PC-9 (cell line): ENCODE results near the gene AP3S1. TPM values are rescaled to one million over a fixed set of nuclear protein-coding genes. Genes with fewer than 3 reads are reported as not detected.

Experiments
- BruUV-seq: library from RNA; stranded (reverse); fragments of 400-500 nt; replicated peaks from 2 replicates; lab custom pipeline; 2021; lab: Mats Ljungman, UMichigan
- CTCF ChIA-PET: fragments of 300-600 bp; sonication (Branson Sonifier 250); formaldehyde crosslinking; loops from one replicate; lab custom pipeline; 2022; ENCODE audit warnings: antibody characterized with exemption; lab: Charles Lee
- POLR2A ChIA-PET: fragments of 300-600 bp; sonication (Branson Sonifier 250); formaldehyde crosslinking; loops from one replicate; lab custom pipeline; 2022; ENCODE audit warnings: antibody characterized with exemption; ENCODE audit not compliant: unreplicated experiment; lab: Charles Lee
- DNase-seq, 2 experiments: peaks; one replicate each; pipeline versions ENCODE4 v3.0.0 to v3.0.0-alpha.2; 2015 to 2022; ENCODE audit warnings: mixed read lengths in 1 of 2
- H2AFZ ChIP-seq: fragments of 200-600 bp; sonication (generic); 2 replicates; pipeline ENCODE4 v1.8.1; 2017; ENCODE audit warnings: antibody characterized with exemption
- H3F3A ChIP-seq: fragments of 200-600 bp; sonication (generic); 2 replicates; pipeline ENCODE4 v1.8.1; 2017; ENCODE audit warnings: antibody characterized with exemption, mild to moderate bottlenecking, low read depth; ENCODE audit not compliant: insufficient read depth
- H3K27ac ChIP-seq: fragments of 200-600 bp; sonication (generic); 2 replicates; pipeline ENCODE4 v1.6.1; 2016; ENCODE audit warnings: mixed run types
- H3K27me3 ChIP-seq: fragments of 200-600 bp; sonication (generic); 2 replicates; pipeline ENCODE4 v1.6.1; 2016; ENCODE audit warnings: low read depth, mixed run types; ENCODE audit not compliant: insufficient read depth
- H3K36me3 ChIP-seq: fragments of 200-600 bp; sonication (generic); 2 replicates; pipeline ENCODE4 v1.6.1; 2016; ENCODE audit warnings: low read depth, mixed run types
- H3K4me1 ChIP-seq: fragments of 200-600 bp; sonication (generic); replicated peaks from 2 replicates; pipeline ENCODE4 v1.6.1; 2016; ENCODE audit warnings: mixed run types; ENCODE audit not compliant: insufficient read depth
- H3K4me2 ChIP-seq: fragments of 200-600 bp; sonication (generic); 2 replicates; pipeline ENCODE4 v1.6.1; 2017; ENCODE audit warnings: mixed run types
- H3K4me3 ChIP-seq: fragments of 200-600 bp; sonication (generic); 2 replicates; pipeline ENCODE4 v1.6.1; 2016; ENCODE audit warnings: mixed run types
- H3K79me2 ChIP-seq: fragments of 200-600 bp; sonication (generic); 2 replicates; pipeline ENCODE4 v1.6.1; 2017; ENCODE audit warnings: low read depth, mixed run types
- H3K9me2 ChIP-seq: fragments of 200-600 bp; sonication (generic); 2 replicates; pipeline ENCODE4 v1.8.1; 2017; ENCODE audit warnings: mild to moderate bottlenecking; ENCODE audit not compliant: insufficient read depth
- H3K9me3 ChIP-seq: fragments of 200-600 bp; sonication (generic); 2 replicates; pipeline ENCODE4 v1.8.1; 2016; ENCODE audit warnings: low read depth; ENCODE audit not compliant: insufficient read depth
- H4K20me1 ChIP-seq: fragments of 200-600 bp; sonication (generic); 2 replicates; pipeline ENCODE4 v1.8.1; 2017; ENCODE audit not compliant: insufficient read depth
- EZH2 ChIP-seq: fragments of 200-600 bp; sonication (generic); IDR thresholded peaks from 2 replicates; pipeline ENCODE4 v1.8.0; 2017; ENCODE audit warnings: antibody characterized with exemption, low read depth
- intact Hi-C: fragments of 100-400 bp; cut with micrococcal nuclease; formaldehyde crosslinking; loops from one replicate; pipeline ENCODE4 v1.10.0; 2022; ENCODE audit not compliant: unreplicated experiment
- total RNA-seq: library from RNA; stranded (reverse); gene quantifications from 2 replicates; pipeline ENCODE4 v1.2.3, GENCODE V29; 2021
- TF ChIP-seq, protein P1 (sequence below): fragments of 200-600 bp; sonication (generic); conservative IDR thresholded peaks from 2 replicates; pipeline ENCODE4 v1.6.1; 2017; ENCODE audit warnings: mixed run types, antibody characterized with exemption, mild to moderate bottlenecking, moderate library complexity

Gene AP3S1
- total RNA-seq, 1 experiment from 2014 or later = 49.1 TPM

- intact Hi-C loops = no loop called here
- TF ChIP-seq, protein P1, sequence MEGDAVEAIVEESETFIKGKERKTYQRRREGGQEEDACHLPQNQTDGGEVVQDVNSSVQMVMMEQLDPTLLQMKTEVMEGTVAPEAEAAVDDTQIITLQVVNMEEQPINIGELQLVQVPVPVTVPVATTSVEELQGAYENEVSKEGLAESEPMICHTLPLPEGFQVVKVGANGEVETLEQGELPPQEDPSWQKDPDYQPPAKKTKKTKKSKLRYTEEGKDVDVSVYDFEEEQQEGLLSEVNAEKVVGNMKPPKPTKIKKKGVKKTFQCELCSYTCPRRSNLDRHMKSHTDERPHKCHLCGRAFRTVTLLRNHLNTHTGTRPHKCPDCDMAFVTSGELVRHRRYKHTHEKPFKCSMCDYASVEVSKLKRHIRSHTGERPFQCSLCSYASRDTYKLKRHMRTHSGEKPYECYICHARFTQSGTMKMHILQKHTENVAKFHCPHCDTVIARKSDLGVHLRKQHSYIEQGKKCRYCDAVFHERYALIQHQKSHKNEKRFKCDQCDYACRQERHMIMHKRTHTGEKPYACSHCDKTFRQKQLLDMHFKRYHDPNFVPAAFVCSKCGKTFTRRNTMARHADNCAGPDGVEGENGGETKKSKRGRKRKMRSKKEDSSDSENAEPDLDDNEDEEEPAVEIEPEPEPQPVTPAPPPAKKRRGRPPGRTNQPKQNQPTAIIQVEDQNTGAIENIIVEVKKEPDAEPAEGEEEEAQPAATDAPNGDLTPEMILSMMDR = no peak
- TF ChIP-seq EZH2 = no peak
- H3K4me3 ChIP-seq = no peak overlapping the region
- H4K20me1 ChIP-seq = no peaks in the 10 kb centered on the region
- no peaks in the 10 kb centered on the region for H3F3A ChIP-seq
- H3K27me3 ChIP-seq = no peaks in the 10 kb centered on the region
- BruUV-seq = no TSS peak
- no peaks in the 10 kb centered on the region for H3K9me3 ChIP-seq
- no peak overlapping the region for H3K27ac ChIP-seq
- H3K4me1 ChIP-seq = 0 out of 2 replicates have a peak, but pooled peaks cover under 1% of the 10 kb centered on the region
- POLR2A ChIA-PET = no interaction called here
- H3K4me2 ChIP-seq = no peak overlapping the region
- no peaks in the 10 kb centered on the region; the same call in 1 of the 2 replicates for H3K9me2 ChIP-seq
- no peak for DNase-seq
- H2AFZ ChIP-seq = no peak overlapping the region
- CTCF ChIA-PET = no interaction called here
- H3K79me2 ChIP-seq = no peaks in the 10 kb centered on the region
- H3K36me3 ChIP-seq = no peaks in the 10 kb centered on the region
Observed at GRCh38 chr5:115812372-115812771, 29.4 kb upstream of the AP3S1 start.

GRCh38 chr5:115813719-115814118, 28.0 kb upstream of the AP3S1 start:
- Histone ChIP-seq H4K20me1 (no peaks in the 10 kb centered on the region), H3K9me3 (no peaks in the 10 kb centered on the region), H3K4me3 (no peak overlapping the region), H3K36me3 (no peaks in the 10 kb centered on the region), H3K4me1 (no peaks in the 10 kb centered on the region), H3K79me2 (no peaks in the 10 kb centered on the region), H3F3A (no peaks in the 10 kb centered on the region), H2AFZ (no peak overlapping the region), H3K27me3 (no peaks in the 10 kb centered on the region), H3K27ac (no peak overlapping the region), H3K9me2 (no peaks in the 10 kb centered on the region; the same call in 1 of the 2 replicates), H3K4me2 (no peak overlapping the region)
- intact Hi-C loops = no loop called here
- no peak for TF ChIP-seq EZH2
- TF ChIP-seq, protein P1 = no peak
- BruUV-seq = no TSS peak
- no peak for DNase-seq
- CTCF ChIA-PET = no interaction called here
- POLR2A ChIA-PET = no interaction called here

DNA sequence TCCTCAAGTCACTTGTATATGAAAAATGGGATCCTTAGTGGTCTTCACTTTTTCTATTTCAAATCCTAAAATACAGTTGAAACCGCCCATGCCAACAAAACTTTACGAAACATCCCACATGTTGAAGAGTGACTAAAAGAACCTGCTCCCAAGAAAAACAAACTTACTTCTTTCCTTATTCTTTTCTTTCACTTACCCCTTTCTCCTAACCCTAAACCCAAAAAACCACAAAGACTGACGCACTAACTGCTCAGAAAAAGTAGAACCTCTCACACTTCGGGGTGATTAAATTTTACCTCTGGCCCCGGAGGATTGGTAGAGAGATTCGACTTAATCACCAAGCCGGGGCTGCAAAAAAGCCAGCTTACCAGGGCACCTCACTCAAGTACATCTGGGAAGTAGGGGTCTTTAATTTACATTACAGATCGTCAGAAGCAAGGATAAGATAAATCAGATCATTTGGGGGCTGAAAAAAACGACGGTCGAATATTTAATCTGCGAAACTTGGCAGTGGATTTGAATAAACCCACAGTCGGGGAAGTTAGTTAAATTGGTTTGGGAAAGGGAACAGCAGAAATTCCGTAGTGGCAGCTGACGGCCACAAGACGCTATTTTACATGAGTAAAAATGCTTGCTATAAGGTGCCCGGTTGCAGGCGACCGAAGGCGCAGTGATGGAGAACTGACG, 26.6 kb upstream of the AP3S1 start:
- no TSS peak for BruUV-seq
- Histone ChIP-seq H3F3A (no peaks in the 10 kb centered on the region), H3K9me2 (no peaks in the 10 kb centered on the region), H4K20me1 (no peaks in the 10 kb centered on the region), H3K79me2 (no peaks in the 10 kb centered on the region), H3K4me2 (no peak overlapping the region), H2AFZ (no peak overlapping the region), H3K4me3 (no peak overlapping the region), H3K27ac (no peak overlapping the region), H3K36me3 (no peaks in the 10 kb centered on the region), H3K9me3 (no peaks in the 10 kb centered on the region), H3K27me3 (no peaks in the 10 kb centered on the region), H3K4me1 (no peaks in the 10 kb centered on the region)
- TF ChIP-seq EZH2 = no peak
- TF ChIP-seq, protein P1 = no peak
- intact Hi-C loops = no loop called here
- ChIA-PET CTCF (no interaction called here), POLR2A (no interaction called here)
- no peak for DNase-seq
